ENCODE data around the gene TXNL4B.
"Not testable (repeated sequence)": the region's sequence is repeated elsewhere in the genome, so short reads cannot be mapped to it uniquely, and the experiment has no call there.

The TXNL4B gene

DNA sequence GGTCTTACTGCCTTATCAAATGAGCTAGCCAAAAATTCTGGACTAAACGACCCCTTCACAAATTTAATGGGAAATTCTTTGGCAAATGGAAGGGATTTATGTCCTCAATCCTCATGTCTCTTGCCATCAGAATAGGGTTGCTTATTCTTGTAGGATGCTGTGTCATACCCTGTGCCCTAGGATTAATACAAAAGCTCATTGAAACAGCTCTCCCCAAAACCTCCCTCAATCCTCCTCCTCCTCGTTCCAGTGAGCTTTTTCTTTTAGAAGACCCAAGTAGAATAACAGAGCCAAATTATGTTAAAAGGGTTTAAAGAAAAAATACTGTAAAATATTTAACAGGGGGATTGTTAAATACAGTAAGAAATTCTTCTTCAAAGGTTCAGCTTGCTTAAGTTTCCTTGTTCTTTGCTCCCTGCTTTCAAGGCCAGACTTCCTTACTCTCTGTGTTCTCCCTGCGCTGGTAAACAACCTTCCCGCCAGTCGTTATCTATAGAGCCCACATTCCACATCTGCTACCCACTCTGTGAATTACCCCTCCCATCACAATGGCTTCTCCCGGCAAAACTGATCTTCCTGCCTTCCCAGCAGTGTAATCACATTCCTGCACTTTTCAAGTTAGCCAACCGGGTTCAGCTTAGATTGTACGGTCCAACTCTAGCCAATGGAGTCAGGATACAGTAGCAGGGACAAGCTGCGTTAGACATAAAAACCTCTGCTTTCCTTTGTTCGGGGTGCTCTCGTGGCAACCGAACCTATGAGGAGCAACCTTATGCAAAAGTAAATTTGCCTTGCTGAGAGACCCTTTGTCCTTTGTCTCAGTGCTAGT is 20.7 kb downstream of the TXNL4B start:
- no peak for DNase-seq

- DNase-seq, result no peak
Measured at GRCh38 chr16:72068930-72069329, 24.5 kb downstream of the TXNL4B start.

DNA sequence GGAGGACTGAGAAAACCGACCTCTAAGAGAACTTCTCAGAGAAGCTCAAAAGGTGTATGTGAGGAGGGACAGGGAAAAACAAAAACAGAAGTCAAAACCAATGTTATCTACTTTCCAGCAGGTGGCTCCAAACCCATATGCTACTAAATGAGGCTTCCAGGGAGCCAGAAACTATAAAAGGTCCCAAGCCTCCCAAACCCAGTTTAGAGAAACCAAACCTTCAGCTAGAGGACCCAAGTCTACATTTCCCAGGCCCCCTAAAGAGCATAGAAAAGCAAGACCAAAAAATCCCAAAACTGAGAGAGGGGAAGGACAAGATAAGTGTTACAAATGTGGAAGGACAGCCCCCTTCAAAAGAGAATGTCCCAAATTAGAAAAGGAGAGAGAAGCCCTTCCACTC is 26.7 kb downstream of the TXNL4B start:
- no peak for DNase-seq

- DNase-seq, result no peak
Measured at GRCh38 chr16:72064361-72064894, 29.0 kb downstream of the TXNL4B start.

DNA sequence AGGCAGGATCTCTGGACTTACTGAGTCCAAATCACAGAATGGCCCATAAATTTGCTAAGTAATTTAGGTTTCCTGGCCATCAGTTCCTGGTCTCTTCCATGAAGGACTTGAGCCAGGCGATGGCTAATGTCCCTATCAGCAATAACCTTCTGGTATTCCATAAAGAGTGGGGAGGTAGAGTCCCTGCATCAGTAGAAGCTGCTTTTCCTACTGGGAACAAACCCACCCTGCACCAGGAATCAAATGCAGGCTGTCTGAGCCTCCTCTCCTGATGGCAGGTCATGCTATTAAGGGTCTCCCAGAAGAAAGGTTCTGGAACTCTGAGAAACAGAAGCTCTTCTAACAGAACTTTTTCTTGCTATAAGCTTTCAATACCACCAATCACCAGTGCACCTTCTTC is 31.9 kb downstream of the TXNL4B start:
- no peak for DNase-seq

- DNase-seq, result no peak
Measured at GRCh38 chr16:72060405-72060804, 33.0 kb downstream of the TXNL4B start.

- DNase-seq, result not testable (repeated sequence)
Measured at GRCh38 chr16:72059060-72059459, 34.4 kb downstream of the TXNL4B start.

DNA sequence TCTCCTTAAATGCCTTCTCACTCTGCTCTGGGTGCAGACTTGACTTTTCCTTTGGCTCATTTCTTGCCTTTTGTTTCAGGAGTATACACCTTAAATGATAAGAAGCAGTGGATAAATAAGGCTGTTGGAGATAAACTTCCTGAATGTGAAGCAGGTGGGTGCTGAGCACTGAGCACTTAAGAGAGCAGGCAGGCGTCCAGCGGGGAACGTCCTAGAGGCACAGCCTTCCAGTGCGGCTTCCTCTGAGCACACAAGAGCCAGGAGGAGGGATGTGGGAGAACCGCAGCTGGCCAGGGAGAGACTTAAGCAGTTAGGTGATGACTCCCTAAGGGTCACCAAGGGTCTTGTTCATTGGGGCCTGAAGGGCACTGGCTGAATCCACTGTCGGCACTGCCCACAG is 36.1 kb downstream of the TXNL4B start:
- not testable (repeated sequence) for DNase-seq

DNA sequence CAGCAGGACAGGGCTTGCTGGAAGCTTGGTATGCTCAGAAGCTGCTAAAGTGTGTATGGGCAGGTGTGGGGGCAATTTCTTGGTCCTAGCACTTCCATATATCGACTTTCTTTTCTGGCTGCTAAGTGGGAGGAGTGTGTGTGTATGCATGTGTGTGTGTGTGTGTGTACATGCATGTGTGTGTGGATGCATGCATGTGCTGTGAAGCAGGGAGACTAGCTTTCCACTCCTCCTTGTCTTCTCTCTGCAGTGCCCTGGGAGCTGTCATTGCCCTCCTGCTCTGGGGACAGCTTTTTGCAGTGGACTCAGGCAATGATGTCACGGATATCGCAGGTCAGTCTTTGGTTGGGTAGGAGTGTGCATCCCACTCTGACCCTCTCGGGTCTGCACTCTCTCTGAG is 37.5 kb downstream of the TXNL4B start:
- DNase-seq, result no peak

GRCh38 chr16:72054254-72054847 is 39.1 kb downstream of the TXNL4B start, which contains the start of gene HP:
Gene HP (plus strand): TSS chr16:72054505. CDS start chr16:72054653, 148 bp downstream.
- DNase-seq, result not testable (repeated sequence)

- no peak for DNase-seq
Measured at GRCh38 chr16:72051818-72052217, 41.6 kb downstream of the TXNL4B start.

DNA sequence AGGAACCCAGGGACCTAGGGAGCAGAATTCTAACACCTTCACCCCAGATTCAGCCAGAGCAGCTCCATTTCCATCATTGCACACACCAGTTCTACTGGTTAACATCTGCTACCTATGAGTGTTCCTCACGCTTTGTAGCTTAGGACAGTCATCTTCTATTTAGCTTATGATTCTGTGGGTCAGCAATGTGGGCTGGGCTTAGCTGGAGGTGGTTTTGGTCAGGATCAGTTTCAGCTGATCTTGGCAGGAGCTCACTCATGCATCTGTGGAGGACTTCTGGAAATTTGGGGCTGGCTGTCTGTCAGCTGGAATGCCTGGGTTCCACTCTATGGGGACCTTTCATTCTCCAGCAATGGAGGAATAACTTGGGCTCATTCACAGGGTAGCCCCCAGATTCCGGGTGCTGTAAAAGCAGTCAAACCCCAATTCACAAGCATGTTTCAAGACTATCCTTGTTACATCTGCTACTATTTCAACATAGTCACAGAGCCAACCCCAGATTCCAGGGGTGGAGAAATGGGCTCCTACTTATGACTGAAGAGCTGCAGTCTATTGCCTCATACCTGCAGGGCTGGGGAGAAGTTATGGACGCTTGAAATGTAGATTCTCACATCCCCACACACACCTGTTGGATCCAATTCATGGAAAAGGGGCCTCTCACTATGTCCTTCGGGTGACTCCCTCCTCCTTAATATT is 42.5 kb downstream of the TXNL4B start:
- no peak for DNase-seq

GRCh38 chr16:72049110-72049509 is 44.3 kb downstream of the TXNL4B start:
- no peak for DNase-seq

DNA sequence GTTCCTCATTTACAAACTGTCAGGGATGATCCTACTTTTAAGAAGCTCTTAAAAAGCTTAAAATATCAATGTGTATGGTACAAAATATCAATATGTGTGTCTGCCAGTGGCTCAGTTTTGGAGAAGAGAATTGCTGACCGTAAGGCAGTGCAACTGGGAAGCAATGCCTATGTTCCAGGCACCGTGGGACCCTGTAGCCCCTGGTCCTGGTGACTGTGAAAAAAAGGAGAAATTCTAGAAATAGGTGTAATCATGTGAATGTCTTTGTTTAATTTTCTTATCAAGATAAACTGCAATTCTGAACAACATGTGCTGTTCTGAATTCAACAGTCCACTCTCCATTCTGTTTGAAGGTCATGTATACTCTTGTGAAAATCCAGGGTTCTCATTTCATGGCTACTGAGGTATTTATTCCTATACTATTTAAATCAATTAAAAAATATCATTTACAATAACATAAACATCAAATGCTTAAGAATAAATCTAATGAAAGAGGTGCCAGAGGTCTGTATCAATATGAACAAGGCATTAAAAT is 48.5 kb downstream of the TXNL4B start:
- no peak for DNase-seq

DNA sequence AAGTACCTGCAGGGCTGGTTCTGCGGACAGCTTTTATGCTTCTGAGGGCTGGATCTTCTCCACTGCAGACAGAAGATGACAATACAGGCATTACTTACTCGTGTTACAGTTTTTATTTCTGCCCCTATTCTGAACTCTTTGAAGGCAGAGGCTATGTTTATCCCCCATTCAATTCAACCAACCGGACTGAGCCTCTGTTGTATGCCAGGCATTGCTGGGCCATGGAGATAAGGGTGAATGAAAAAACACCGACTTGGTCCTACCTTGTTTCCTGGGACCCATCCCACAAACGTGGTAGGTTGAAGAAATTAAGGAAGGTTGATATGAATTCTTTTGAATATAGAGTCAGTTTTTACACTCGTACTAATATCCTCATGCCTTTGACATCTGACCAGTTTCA is 49.1 kb downstream of the TXNL4B start:
- DNase-seq, result no peak

GRCh38 chr16:72043539-72043938 is 49.9 kb downstream of the TXNL4B start:
- no peak for DNase-seq

DNA sequence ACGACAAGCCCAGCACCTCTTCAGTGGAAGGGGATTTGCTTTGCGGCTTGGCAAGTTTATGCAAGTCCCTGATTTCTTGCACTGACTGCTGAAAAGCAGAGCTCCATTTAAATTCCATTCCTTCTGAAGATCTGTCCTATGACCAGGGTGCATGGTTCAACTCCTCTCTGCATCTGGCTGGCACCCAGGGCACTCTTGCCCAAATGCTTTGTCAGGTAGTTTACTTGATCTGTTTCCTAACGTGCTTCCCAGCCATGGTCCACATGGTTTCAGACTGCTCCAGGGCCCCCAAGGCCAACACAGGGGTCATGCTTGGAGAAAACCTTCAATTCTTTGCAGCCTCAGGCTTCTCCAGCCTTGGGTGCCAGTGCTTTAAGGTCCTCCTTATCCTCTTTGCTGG is 50.4 kb downstream of the TXNL4B start:
- no peak for DNase-seq

DNA sequence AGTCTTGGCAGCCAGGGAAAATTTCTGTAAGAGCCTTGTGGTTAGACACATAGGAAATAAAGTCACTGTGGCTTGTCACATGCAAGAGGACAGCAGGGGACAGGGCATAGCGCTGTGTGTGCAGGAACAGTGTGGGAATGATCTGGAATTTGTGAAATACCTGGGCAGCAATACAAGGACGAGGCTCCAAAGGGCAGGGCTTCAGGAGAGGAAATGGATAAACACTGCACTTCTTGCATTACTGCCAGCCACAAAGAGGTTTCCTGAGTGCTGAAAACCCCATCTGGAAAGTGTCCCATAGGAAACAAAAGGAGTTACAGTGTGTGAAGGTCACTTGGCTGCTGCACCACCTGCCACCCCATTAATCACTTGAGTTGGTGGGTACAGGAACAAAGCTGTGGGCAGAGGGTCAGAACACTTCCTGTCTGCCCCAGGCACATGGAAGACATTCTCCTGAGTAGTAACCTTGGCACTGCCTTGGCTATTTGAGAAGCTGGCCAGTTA is 51.2 kb downstream of the TXNL4B start:
- no peak for DNase-seq

- no peak for DNase-seq
Measured at GRCh38 chr16:72036098-72036497, 57.3 kb downstream of the TXNL4B start.

Data from activated CD4-positive, alpha-beta T cell treated with anti-CD3 and anti-CD28 coated beads for 4 hours (primary cell).